Panc1 (cell line): ENCODE measurements around the gene FBLN2. TPM values are rescaled to one million over a fixed set of nuclear protein-coding genes. Genes with fewer than 3 reads are reported as not detected.

Experiments
- ATAC-seq: fragments of 200-7000 bp; cut with Tn5 transposase; 2 replicates; pipeline ENCODE4 v1.9.1; 2020; ENCODE audit warnings: mild to moderate bottlenecking, moderate library complexity
- BruUV-seq: library from RNA; stranded (reverse); fragments of 400-500 nt; replicated peaks from 2 replicates; lab custom pipeline; 2021; lab: Mats Ljungman, UMichigan
- CTCF ChIA-PET: fragments of 300-600 bp; sonication (Branson Sonifier 250); formaldehyde crosslinking; loops from one replicate; lab custom pipeline; 2022; ENCODE audit warnings: antibody characterized with exemption; lab: Charles Lee
- POLR2A ChIA-PET: fragments of 300-600 bp; sonication (Branson Sonifier 250); formaldehyde crosslinking; loops from one replicate; lab custom pipeline; 2022; ENCODE audit warnings: antibody characterized with exemption; lab: Charles Lee
- DNase-seq: peaks from one replicate; pipeline ENCODE4 v3.0.0-alpha.2; 2010; ENCODE audit warnings: low read depth, low spot score
- H3K27ac ChIP-seq: 2 replicates; pipeline ENCODE4 v1.5.1; 2011; ENCODE audit warnings: mild to moderate bottlenecking, low read length, inconsistent platforms
- H3K27me3 ChIP-seq: fragments of 200-500 bp; sonication (Bioruptor generic); 2 replicates; pipeline ENCODE4 v1.6.0; 2014; ENCODE audit warnings: low read length, inconsistent platforms; ENCODE audit not compliant: control insufficient read depth, insufficient read depth
- H3K36me3 ChIP-seq: fragments of 200-500 bp; sonication (Bioruptor generic); 2 replicates; pipeline ENCODE4 v1.5.1; 2014; ENCODE audit warnings: inconsistent platforms, mild to moderate bottlenecking, low read length, moderate library complexity; ENCODE audit not compliant: control insufficient read depth, insufficient read depth
- H3K4me1 ChIP-seq: 2 replicates; pipeline ENCODE4 v1.5.1; 2011; ENCODE audit warnings: inconsistent platforms, mild to moderate bottlenecking, low read length, moderate library complexity; ENCODE audit not compliant: control insufficient read depth, insufficient read depth
- H3K4me3 ChIP-seq, 2 experiments: 2 replicates each; pipeline ENCODE4 v1.5.1; 2011 to 2012; ENCODE audit warnings: low read depth in 2 of 2, low read length in 2 of 2, mild to moderate bottlenecking in 2 of 2, inconsistent platforms in 1 of 2, moderate library complexity in 1 of 2
- H3K9me3 ChIP-seq: fragments of 200-500 bp; sonication (Bioruptor generic); 2 replicates; pipeline ENCODE4 v1.5.1; 2014; ENCODE audit warnings: low read depth, mild to moderate bottlenecking, inconsistent platforms, low read length, moderate library complexity; ENCODE audit not compliant: control insufficient read depth, insufficient read depth
- POLR2AphosphoS5 ChIP-seq: IDR thresholded peaks from 2 replicates; pipeline ENCODE4 v1.6.1; 2012; ENCODE audit warnings: mild to moderate bottlenecking, low read depth, low read length, moderate library complexity
- SIN3A ChIP-seq: IDR thresholded peaks from 2 replicates; pipeline ENCODE4 v1.6.1; 2012; ENCODE audit warnings: low read depth, mild to moderate bottlenecking, low read length, moderate library complexity, borderline replicate concordance; ENCODE audit not compliant: insufficient read depth
- TCF7L2 ChIP-seq: IDR thresholded peaks from 2 replicates; pipeline ENCODE4 v1.6.1; 2011; ENCODE audit warnings: mild to moderate bottlenecking, low read depth, low read length, inconsistent platforms
- in situ Hi-C: cut with HindIII; loops from 2 replicates; pipeline ENCODE4 v1.10.0; 2016; ENCODE audit warnings: low sequenced_read_pairs, low pct_unique_long_range_greater_than_20kb
- intact Hi-C: fragments of 100-400 bp; cut with micrococcal nuclease; formaldehyde crosslinking; loops from one replicate; pipeline ENCODE4 v1.10.0; 2022; ENCODE audit not compliant: unreplicated experiment
- total RNA-seq: library from RNA; stranded (reverse); gene quantifications from one replicate; pipeline ENCODE4 v1.2.1, GENCODE V29; 2021; ENCODE audit not compliant: unreplicated experiment
- TF ChIP-seq, protein P1 (sequence below), 2 experiments: IDR thresholded peaks; 2 replicates each; pipeline ENCODE4 v1.6.1; 2011 to 2012; ENCODE audit warnings: low read depth in 2 of 2, control low read depth in 1 of 2, low read length in 1 of 2, mild to moderate bottlenecking in 1 of 2, moderate library complexity in 1 of 2; ENCODE audit not compliant: insufficient read depth in 1 of 2
- TF ChIP-seq, protein P2 (sequence below): fragments of 450-650 bp; IDR thresholded peaks from 2 replicates; pipeline ENCODE4 v1.5.1; 2017; ENCODE audit warnings: mild to moderate bottlenecking

Gene FBLN2
- total RNA-seq, 1 experiment from 2014 or later: 0.44 TPM

DNA sequence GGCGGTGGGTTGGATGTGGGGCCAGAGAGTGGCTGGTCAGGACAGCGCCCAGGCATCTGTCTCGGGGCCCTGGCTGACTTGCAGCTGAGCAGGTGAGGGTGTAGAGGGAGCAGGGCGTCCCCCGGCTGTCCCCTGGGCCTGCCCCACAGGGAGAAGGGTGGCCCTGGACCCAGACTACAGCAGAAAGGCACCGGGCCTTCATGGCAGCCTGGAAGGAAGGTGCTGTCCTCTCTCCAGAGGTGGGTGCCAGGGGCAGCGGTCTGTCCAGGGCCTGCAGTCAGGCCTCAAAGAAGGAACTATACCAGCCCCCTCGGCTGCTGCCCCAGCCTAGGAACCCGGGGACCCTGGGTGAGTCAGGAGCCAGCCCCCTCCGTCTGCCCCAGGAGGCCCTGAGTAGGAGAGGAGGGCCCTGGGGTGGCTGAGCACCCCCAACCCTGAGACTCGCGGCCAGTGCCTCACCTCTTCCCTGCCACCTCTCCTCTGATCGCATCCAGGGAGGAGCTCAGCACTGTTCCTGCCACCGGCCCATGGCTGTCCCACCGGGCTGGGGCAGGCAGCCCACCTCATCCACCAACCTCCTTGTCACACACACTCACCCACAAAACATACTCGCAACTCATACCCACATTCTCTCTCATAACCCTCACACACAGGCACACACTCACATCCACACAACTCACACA is 133.5 kb downstream of the FBLN2 start:
- Histone ChIP-seq H3K36me3 (no peaks in the 10 kb centered on the region), H3K27me3 (no peaks in the 10 kb centered on the region), H3K27ac (no peak overlapping the region), H3K9me3 (no peaks in the 10 kb centered on the region), H3K4me3 (no peak overlapping the region), H3K4me1 (no peaks in the 10 kb centered on the region)
- POLR2A ChIA-PET: no interaction called here
- CTCF ChIA-PET: no interaction called here
- BruUV-seq: no TSS peak
- ATAC-seq (no peak), DNase-seq (no peak)
- intact Hi-C loops: no loop called here
- in situ Hi-C loops: no loop called here
- no peak for TF ChIP-seq TCF7L2
- no peak for TF ChIP-seq POLR2AphosphoS5
- TF ChIP-seq, protein P1, sequence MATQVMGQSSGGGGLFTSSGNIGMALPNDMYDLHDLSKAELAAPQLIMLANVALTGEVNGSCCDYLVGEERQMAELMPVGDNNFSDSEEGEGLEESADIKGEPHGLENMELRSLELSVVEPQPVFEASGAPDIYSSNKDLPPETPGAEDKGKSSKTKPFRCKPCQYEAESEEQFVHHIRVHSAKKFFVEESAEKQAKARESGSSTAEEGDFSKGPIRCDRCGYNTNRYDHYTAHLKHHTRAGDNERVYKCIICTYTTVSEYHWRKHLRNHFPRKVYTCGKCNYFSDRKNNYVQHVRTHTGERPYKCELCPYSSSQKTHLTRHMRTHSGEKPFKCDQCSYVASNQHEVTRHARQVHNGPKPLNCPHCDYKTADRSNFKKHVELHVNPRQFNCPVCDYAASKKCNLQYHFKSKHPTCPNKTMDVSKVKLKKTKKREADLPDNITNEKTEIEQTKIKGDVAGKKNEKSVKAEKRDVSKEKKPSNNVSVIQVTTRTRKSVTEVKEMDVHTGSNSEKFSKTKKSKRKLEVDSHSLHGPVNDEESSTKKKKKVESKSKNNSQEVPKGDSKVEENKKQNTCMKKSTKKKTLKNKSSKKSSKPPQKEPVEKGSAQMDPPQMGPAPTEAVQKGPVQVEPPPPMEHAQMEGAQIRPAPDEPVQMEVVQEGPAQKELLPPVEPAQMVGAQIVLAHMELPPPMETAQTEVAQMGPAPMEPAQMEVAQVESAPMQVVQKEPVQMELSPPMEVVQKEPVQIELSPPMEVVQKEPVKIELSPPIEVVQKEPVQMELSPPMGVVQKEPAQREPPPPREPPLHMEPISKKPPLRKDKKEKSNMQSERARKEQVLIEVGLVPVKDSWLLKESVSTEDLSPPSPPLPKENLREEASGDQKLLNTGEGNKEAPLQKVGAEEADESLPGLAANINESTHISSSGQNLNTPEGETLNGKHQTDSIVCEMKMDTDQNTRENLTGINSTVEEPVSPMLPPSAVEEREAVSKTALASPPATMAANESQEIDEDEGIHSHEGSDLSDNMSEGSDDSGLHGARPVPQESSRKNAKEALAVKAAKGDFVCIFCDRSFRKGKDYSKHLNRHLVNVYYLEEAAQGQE (IDR thresholded peaks at IDR 0.05; ENCODE audit: insufficient read depth in 1 of 2, low read depth in 2 of 2, low read length in 1 of 2): no peak
- TF ChIP-seq SIN3A: no peak
- TF ChIP-seq, protein P2, sequence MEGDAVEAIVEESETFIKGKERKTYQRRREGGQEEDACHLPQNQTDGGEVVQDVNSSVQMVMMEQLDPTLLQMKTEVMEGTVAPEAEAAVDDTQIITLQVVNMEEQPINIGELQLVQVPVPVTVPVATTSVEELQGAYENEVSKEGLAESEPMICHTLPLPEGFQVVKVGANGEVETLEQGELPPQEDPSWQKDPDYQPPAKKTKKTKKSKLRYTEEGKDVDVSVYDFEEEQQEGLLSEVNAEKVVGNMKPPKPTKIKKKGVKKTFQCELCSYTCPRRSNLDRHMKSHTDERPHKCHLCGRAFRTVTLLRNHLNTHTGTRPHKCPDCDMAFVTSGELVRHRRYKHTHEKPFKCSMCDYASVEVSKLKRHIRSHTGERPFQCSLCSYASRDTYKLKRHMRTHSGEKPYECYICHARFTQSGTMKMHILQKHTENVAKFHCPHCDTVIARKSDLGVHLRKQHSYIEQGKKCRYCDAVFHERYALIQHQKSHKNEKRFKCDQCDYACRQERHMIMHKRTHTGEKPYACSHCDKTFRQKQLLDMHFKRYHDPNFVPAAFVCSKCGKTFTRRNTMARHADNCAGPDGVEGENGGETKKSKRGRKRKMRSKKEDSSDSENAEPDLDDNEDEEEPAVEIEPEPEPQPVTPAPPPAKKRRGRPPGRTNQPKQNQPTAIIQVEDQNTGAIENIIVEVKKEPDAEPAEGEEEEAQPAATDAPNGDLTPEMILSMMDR: no peak

DNA sequence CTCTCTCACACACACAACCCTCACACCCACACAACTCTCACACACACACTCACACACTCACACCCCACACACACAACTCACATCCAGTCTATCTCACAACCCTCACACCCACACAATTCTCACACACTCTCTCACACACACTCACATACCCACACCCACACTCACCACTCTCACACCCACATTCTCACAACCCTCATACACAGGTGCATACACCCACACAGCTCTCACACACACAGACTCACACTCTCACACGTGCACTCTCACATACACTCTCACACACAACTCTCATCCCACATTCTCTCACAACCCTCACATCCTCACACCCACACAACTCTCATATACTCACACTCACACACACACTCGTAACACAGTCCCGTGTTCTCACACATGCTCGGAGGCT is 134.4 kb downstream of the FBLN2 start:
- intact Hi-C loops: no loop called here

More for the DNA sequence above, 134.4 kb downstream of the FBLN2 start:
- no peaks in the 10 kb centered on the region for H3K27me3 ChIP-seq
- no peak for DNase-seq
- no peaks in the 10 kb centered on the region for H3K4me1 ChIP-seq
- no peak overlapping the region for H3K4me3 ChIP-seq
- ChIA-PET CTCF (no interaction called here), POLR2A (no interaction called here)
- no peaks in the 10 kb centered on the region for H3K9me3 ChIP-seq
- in situ Hi-C loops: no loop called here
- TF ChIP-seq, protein P1 (IDR thresholded peaks at IDR 0.05; ENCODE audit: insufficient read depth in 1 of 2, low read depth in 2 of 2, low read length in 1 of 2): no peak
- TF ChIP-seq TCF7L2 (no peak), POLR2AphosphoS5 (no peak), SIN3A (no peak)
- TF ChIP-seq, protein P2: no peak
- H3K27ac ChIP-seq: no peak overlapping the region
- no peak for ATAC-seq
- no TSS peak for BruUV-seq
- H3K36me3 ChIP-seq: no peaks in the 10 kb centered on the region
